MM.1S (cell line): ENCODE measurements around the gene SLC48A1.

Experiments used
- DNase-seq: peaks from one replicate; pipeline ENCODE4 v3.0.0-alpha.2; 2015
- H2AFZ ChIP-seq: fragments of 300-600 bp; sonication (generic); 2 replicates; pipeline ENCODE4 v1.6.0; 2016; ENCODE audit warnings: antibody characterized with exemption, low read length
- H3F3A ChIP-seq: fragments of 300-600 bp; sonication (generic); 2 replicates; pipeline ENCODE4 v1.6.1; 2016; ENCODE audit warnings: mild to moderate bottlenecking, antibody characterized with exemption, low read length, moderate library complexity, mixed read lengths; ENCODE audit not compliant: insufficient read depth
- H3K27ac ChIP-seq: fragments of 300-600 bp; sonication (generic); 2 replicates; pipeline ENCODE4 v1.5.1; 2016; ENCODE audit warnings: mild to moderate bottlenecking, low read length
- H3K27me3 ChIP-seq: fragments of 300-600 bp; sonication (generic); replicated peaks from 2 replicates; pipeline ENCODE4 v1.6.0; 2016; ENCODE audit warnings: low read length; ENCODE audit not compliant: insufficient read depth
- H3K36me3 ChIP-seq: fragments of 300-600 bp; sonication (generic); replicated peaks from 2 replicates; pipeline ENCODE4 v1.6.1; 2016; ENCODE audit warnings: mild to moderate bottlenecking, low read length, mixed read lengths; ENCODE audit not compliant: insufficient read depth
- H3K4me1 ChIP-seq: fragments of 300-600 bp; sonication (generic); 2 replicates; pipeline ENCODE4 v1.6.1; 2016; ENCODE audit warnings: low read length, mixed read lengths
- H3K4me2 ChIP-seq: fragments of 300-600 bp; sonication (generic); 2 replicates; pipeline ENCODE4 v1.6.0; 2016; ENCODE audit warnings: low read depth, low read length
- H3K4me3 ChIP-seq: fragments of 300-600 bp; sonication (generic); 2 replicates; pipeline ENCODE4 v1.5.1; 2016; ENCODE audit warnings: low read length, mixed read lengths
- H3K79me2 ChIP-seq: fragments of 300-600 bp; sonication (generic); 2 replicates; pipeline ENCODE4 v1.6.1; 2016; ENCODE audit warnings: mixed run types, low read length, mixed read lengths
- H3K9ac ChIP-seq: fragments of 300-600 bp; sonication (generic); 2 replicates; pipeline ENCODE4 v1.6.1; 2016; ENCODE audit warnings: low read length, mixed read lengths
- H3K9me2 ChIP-seq: fragments of 300-600 bp; sonication (generic); replicated peaks from 2 replicates; pipeline ENCODE4 v1.6.1; 2016; ENCODE audit warnings: mild to moderate bottlenecking, low read length, mixed read lengths; ENCODE audit not compliant: insufficient read depth
- H3K9me3 ChIP-seq: fragments of 300-600 bp; sonication (generic); replicated peaks from 2 replicates; pipeline ENCODE4 v1.6.1; 2016; ENCODE audit warnings: mild to moderate bottlenecking, low read length, mixed read lengths; ENCODE audit not compliant: insufficient read depth
- H4K20me1 ChIP-seq: fragments of 300-600 bp; sonication (generic); 2 replicates; pipeline ENCODE4 v1.6.1; 2016; ENCODE audit warnings: mild to moderate bottlenecking, low read length, moderate library complexity, mixed read lengths; ENCODE audit not compliant: insufficient read depth
- EZH2 ChIP-seq: fragments of 300-600 bp; sonication (generic); optimal IDR thresholded peaks from 2 replicates; pipeline ENCODE3; 2017; ENCODE audit warnings: low read depth, mild to moderate bottlenecking, antibody characterized with exemption, low read length, mixed read lengths
- EZH2phosphoT487 ChIP-seq: fragments of 300-600 bp; sonication (generic); IDR thresholded peaks from 2 replicates; pipeline ENCODE4 v1.6.1; 2018; ENCODE audit warnings: antibody characterized with exemption, low read length
- TF ChIP-seq, protein P1 (sequence below): fragments of 300-600 bp; sonication (generic); IDR thresholded peaks from 2 replicates; pipeline ENCODE4 v1.5.1; 2016; ENCODE audit warnings: antibody characterized with exemption, low read length, mixed read lengths

SLC48A1 gene

DNA sequence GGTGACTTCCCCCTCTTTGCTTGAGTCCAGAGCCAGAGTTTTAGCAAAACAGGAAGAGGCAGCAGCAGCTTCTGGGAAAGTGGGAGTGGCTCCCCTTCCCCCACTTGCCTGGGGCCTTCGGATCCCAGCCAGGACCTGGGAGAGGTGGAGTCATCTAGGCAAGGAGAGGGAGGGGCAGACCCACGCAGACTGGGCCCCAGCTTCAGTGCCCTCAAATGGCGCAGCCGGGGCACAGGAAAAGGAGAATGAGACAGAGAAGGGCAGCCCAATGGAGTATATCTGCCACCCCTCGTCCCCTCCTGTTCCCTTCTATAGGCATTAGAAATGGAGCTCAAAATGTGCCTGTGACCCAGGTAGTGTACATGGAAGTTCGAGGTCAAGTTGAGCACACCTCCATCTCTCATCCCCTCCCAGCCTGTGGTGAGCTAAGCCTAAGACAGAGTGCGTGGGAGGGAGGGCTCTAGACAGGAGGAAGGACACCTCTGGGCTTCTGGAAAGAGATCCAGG lies 56.0 kb downstream of the SLC48A1 start:
- Histone ChIP-seq H3K4me1 (peaks cover 33% of the 10 kb centered on the region), H3K27ac (no peak overlapping the region), H4K20me1 (no peaks in the 10 kb centered on the region), H3K9me3 (no peaks in the 10 kb centered on the region), H3F3A (peaks cover 13% of the 10 kb centered on the region), H3K36me3 (no peaks in the 10 kb centered on the region), H3K27me3 (no peaks in the 10 kb centered on the region), H2AFZ (no peak overlapping the region), H3K4me2 (no peak overlapping the region), H3K79me2 (no peaks in the 10 kb centered on the region), H3K4me3 (no peak overlapping the region), H3K9ac (no peak overlapping the region), H3K9me2 (no peaks in the 10 kb centered on the region)
- DNase-seq: no peak
- no peak for TF ChIP-seq EZH2

DNA sequence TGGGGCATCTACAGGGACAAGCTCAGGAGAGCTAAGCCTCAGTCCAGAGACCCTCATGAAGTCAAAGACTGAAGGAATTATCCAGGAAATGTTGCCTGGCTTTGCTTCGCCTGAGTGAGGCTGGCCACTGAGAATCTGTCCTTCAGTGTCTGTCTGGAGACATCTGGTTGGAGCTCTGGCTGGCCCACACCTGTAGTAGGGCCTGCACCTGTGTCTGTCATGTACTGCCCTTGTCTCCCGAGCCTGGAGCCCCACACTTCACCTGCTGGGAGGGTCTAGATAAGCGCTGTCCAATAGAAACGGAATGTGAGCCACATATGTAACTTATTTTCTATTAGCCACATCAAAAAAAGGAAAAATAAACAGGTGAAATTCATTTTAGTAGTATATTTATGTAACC lies 56.5 kb downstream of the SLC48A1 start:
- H3F3A ChIP-seq: peaks cover 7% of the 10 kb centered on the region
- no peak overlapping the region for H3K9ac ChIP-seq
- no peak for DNase-seq
- peaks cover 27% of the 10 kb centered on the region for H3K4me1 ChIP-seq
- no peak overlapping the region for H3K4me3 ChIP-seq
- H3K27ac ChIP-seq: no peak overlapping the region
- TF ChIP-seq, protein P1, sequence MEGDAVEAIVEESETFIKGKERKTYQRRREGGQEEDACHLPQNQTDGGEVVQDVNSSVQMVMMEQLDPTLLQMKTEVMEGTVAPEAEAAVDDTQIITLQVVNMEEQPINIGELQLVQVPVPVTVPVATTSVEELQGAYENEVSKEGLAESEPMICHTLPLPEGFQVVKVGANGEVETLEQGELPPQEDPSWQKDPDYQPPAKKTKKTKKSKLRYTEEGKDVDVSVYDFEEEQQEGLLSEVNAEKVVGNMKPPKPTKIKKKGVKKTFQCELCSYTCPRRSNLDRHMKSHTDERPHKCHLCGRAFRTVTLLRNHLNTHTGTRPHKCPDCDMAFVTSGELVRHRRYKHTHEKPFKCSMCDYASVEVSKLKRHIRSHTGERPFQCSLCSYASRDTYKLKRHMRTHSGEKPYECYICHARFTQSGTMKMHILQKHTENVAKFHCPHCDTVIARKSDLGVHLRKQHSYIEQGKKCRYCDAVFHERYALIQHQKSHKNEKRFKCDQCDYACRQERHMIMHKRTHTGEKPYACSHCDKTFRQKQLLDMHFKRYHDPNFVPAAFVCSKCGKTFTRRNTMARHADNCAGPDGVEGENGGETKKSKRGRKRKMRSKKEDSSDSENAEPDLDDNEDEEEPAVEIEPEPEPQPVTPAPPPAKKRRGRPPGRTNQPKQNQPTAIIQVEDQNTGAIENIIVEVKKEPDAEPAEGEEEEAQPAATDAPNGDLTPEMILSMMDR: no peak
- no peak for TF ChIP-seq EZH2phosphoT487
- no peak for TF ChIP-seq EZH2
- no peaks in the 10 kb centered on the region for H4K20me1 ChIP-seq
- no peaks in the 10 kb centered on the region for H3K9me3 ChIP-seq
- no peaks in the 10 kb centered on the region for H3K36me3 ChIP-seq
- H3K4me2 ChIP-seq: no peak overlapping the region
- no peak overlapping the region for H2AFZ ChIP-seq
- no peaks in the 10 kb centered on the region for H3K27me3 ChIP-seq
- no peaks in the 10 kb centered on the region for H3K9me2 ChIP-seq
- no peaks in the 10 kb centered on the region for H3K79me2 ChIP-seq
